Thyroid gland (tissue), 4 donors: ENCODE results near the gene CSAG1. TPM values are rescaled to one million over a fixed set of nuclear protein-coding genes. Genes with fewer than 3 reads are reported as not detected.
"Not testable (repeated sequence)": the region's sequence is repeated elsewhere in the genome, so short reads cannot be mapped to it uniquely, and the experiment has no call there.

ENCODE experiments used
- DNase-seq, 2 donors: peaks; one replicate each; pipeline ENCODE4 v3.0.0-alpha.2; 2019
- H3K27ac ChIP-seq, 3 donors: fragments of 200-600 bp; sonication (generic); 1 replicate in 2 of 3; 2 replicates in 1 of 3; pipeline ENCODE4 v1.5.1; 2016 to 2019; ENCODE audit warnings: mild to moderate bottlenecking in 1 of 3, moderate library complexity in 1 of 3
- H3K27me3 ChIP-seq: fragments of 200-600 bp; sonication (generic); one replicate; pipeline ENCODE4 v1.5.1; 2019
- H3K36me3 ChIP-seq, 2 donors: fragments of 200-600 bp; sonication (generic); one replicate each; pipeline ENCODE4 v1.5.1; 2016 to 2019
- H3K4me1 ChIP-seq, 2 donors: fragments of 200-600 bp; sonication (generic); one replicate each; pipeline ENCODE4 v1.5.1; 2017 to 2019
- H3K4me3 ChIP-seq, 3 donors: fragments of 200-600 bp; sonication (generic); replicated peaks in 1 of 3; 1 replicate in 2 of 3; 2 replicates in 1 of 3; pipeline ENCODE4 v1.5.1; 2016; ENCODE audit warnings: mild to moderate bottlenecking in 1 of 3
- H3K9me3 ChIP-seq: fragments of 200-600 bp; sonication (generic); one replicate; pipeline ENCODE4 v1.5.1; 2017
- CTCF ChIP-seq, 6 experiments: fragments of 200-600 bp in 3 of 6; fragments of 450-650 bp in 3 of 6; sonication (generic) in 3 of 6; IDR thresholded peaks; one replicate each; pipeline ENCODE4 v1.5.1; 2016 to 2019; ENCODE audit warnings: antibody characterized with exemption in 6 of 6, mild to moderate bottlenecking in 2 of 6, inconsistent platforms in 1 of 6, moderate library complexity in 1 of 6
- POLR2A ChIP-seq, 2 donors: fragments of 450-650 bp; IDR thresholded peaks; one replicate each; pipeline ENCODE4 v1.6.1; 2017; ENCODE audit warnings: antibody characterized with exemption in 2 of 2, mild to moderate bottlenecking in 2 of 2, moderate library complexity in 1 of 2
- WGBS, 2 donors: methylation state at CpG; one replicate each; pipeline ENCODE4 v1.1.5; 2017; 5-methylcytosine and 5-hydroxymethylcytosine counted together
- intact Hi-C: fragments of 100-400 bp; cut with DNase I; formaldehyde crosslinking; loops from one replicate; pipeline ENCODE4 v1.15.1; 2023
- total RNA-seq, 4 donors: library from RNA; depleted of rRNA; stranded (reverse); fragments of >200 nt; gene quantifications; one replicate each; pipeline ENCODE4 v1.2.3, GENCODE V29; 2016

The CSAG1 gene
- total RNA-seq, 4 donors from 2014 or later: not detected

GRCh38 chrX:152738560-152738959 lies 5.0 kb upstream of the CSAG1 start:
- Histone ChIP-seq H3K27me3 (no peaks in the 10 kb centered on the region), H3K27ac (no peak overlapping the region), H3K4me1 (no peaks in the 10 kb centered on the region), H3K9me3 (no peaks in the 10 kb centered on the region), H3K4me3 (no peak overlapping the region), H3K36me3 (no peaks in the 10 kb centered on the region)
- no peak for DNase-seq
- intact Hi-C loops: no loop called here
- WGBS, 2 donors: 94 to 95% methylated on average over 5 of the region's 5 CpGs
- no peak for TF ChIP-seq POLR2A (IDR thresholded peaks at IDR 0.05)
- TF ChIP-seq CTCF (IDR thresholded peaks at IDR 0.05): no peak

DNA sequence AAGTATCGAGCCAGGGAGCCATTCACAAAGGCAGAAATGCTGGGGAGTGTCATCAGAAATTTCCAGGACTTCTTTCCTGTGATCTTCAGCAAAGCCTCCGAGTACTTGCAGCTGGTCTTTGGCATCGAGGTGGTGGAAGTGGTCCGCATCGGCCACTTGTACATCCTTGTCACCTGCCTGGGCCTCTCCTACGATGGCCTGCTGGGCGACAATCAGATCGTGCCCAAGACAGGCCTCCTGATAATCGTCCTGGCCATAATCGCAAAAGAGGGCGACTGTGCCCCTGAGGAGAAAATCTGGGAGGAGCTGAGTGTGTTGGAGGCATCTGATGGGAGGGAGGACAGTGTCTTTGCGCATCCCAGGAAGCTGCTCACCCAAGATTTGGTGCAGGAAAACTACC lies 3.0 kb upstream of the CSAG1 start:
- H3K36me3 ChIP-seq, H3K4me3 ChIP-seq, H3K27me3 ChIP-seq, H3K4me1 ChIP-seq, DNase-seq, H3K27ac ChIP-seq, intact Hi-C loops, H3K9me3 ChIP-seq: not testable (repeated sequence)
- WGBS, 2 donors: 88 to 93% methylated on average over 6 to 10 of the region's 12 CpGs

GRCh38 chrX:152735860-152736511 lies 2.5 kb upstream of the CSAG1 start:
- Histone ChIP-seq H3K4me3 (no peak overlapping the region), H3K27ac (no peak overlapping the region), H3K27me3 (no peaks in the 10 kb centered on the region), H3K4me1 (no peaks in the 10 kb centered on the region), H3K9me3 (no peaks in the 10 kb centered on the region), H3K36me3 (no peaks in the 10 kb centered on the region)
- DNase-seq: no peak
- TF ChIP-seq POLR2A (IDR thresholded peaks at IDR 0.05) (no peak), CTCF (IDR thresholded peaks at IDR 0.05) (no peak)
- intact Hi-C loops: no loop called here
- 100% methylated on average over 2 of the region's 12 CpGs; no CpG with 5 or more reads in 1 of the 2 donors for WGBS, 2 donors

GRCh38 chrX:152735101-152735500 lies 1.6 kb upstream of the CSAG1 start:
- Histone ChIP-seq H3K4me1 (no peaks in the 10 kb centered on the region), H3K27me3 (no peaks in the 10 kb centered on the region)

GRCh38 chrX:152734143-152734858 lies 780 bp upstream of the CSAG1 start:
- H3K4me3 ChIP-seq, H3K36me3 ChIP-seq, H3K4me1 ChIP-seq, DNase-seq, H3K9me3 ChIP-seq, H3K27me3 ChIP-seq, intact Hi-C loops, H3K27ac ChIP-seq: not testable (repeated sequence)
- WGBS, 2 donors: 98 to 100% methylated on average over 2 to 8 of the region's 22 CpGs

More at GRCh38 chrX:152735101-152735500, 1.6 kb upstream of the CSAG1 start:
- Histone ChIP-seq H3K27ac (no peak overlapping the region), H3K36me3 (no peaks in the 10 kb centered on the region), H3K4me3 (no peak overlapping the region), H3K9me3 (no peaks in the 10 kb centered on the region)
- intact Hi-C loops: no loop called here
- DNase-seq: no peak
- no peak for TF ChIP-seq POLR2A (IDR thresholded peaks at IDR 0.05)
- no peak for TF ChIP-seq CTCF (IDR thresholded peaks at IDR 0.05)
- no CpG with 5 or more reads among the region's 2 CpGs for WGBS, 2 donors

DNA sequence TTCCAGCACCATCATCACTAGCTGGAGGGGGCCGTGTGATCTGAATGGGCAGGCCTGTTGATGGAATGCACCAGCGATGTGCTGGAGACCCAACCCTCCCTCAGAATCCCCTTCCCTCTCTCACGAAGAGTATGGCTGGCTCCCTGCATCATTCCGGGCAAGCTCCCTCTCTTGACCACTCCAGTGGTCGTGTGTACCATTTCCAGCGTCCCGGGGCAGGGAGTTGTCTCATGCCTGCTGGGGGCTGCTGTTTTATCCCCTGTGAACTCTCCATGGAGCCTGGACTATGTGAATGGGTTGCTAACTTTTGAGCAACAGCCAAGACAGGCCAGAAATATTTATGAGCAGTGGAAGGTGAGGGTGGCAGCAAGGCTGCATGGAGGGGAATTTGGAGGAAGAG lies 8.1 kb downstream of the CSAG1 start:
- intact Hi-C loops: no loop called here
- H3K9me3 ChIP-seq: no peaks in the 10 kb centered on the region
- DNase-seq: no peak
- no peaks in the 10 kb centered on the region for H3K27me3 ChIP-seq
- H3K4me1 ChIP-seq: no peaks in the 10 kb centered on the region
- TF ChIP-seq CTCF (IDR thresholded peaks at IDR 0.05): no peak
- no peak for TF ChIP-seq POLR2A (IDR thresholded peaks at IDR 0.05)
- WGBS, 2 donors: 67 to 73% methylated on average over 3 to 7 of the region's 7 CpGs
- no peak overlapping the region for H3K4me3 ChIP-seq
- H3K27ac ChIP-seq: no peak overlapping the region
- no peaks in the 10 kb centered on the region for H3K36me3 ChIP-seq

DNA sequence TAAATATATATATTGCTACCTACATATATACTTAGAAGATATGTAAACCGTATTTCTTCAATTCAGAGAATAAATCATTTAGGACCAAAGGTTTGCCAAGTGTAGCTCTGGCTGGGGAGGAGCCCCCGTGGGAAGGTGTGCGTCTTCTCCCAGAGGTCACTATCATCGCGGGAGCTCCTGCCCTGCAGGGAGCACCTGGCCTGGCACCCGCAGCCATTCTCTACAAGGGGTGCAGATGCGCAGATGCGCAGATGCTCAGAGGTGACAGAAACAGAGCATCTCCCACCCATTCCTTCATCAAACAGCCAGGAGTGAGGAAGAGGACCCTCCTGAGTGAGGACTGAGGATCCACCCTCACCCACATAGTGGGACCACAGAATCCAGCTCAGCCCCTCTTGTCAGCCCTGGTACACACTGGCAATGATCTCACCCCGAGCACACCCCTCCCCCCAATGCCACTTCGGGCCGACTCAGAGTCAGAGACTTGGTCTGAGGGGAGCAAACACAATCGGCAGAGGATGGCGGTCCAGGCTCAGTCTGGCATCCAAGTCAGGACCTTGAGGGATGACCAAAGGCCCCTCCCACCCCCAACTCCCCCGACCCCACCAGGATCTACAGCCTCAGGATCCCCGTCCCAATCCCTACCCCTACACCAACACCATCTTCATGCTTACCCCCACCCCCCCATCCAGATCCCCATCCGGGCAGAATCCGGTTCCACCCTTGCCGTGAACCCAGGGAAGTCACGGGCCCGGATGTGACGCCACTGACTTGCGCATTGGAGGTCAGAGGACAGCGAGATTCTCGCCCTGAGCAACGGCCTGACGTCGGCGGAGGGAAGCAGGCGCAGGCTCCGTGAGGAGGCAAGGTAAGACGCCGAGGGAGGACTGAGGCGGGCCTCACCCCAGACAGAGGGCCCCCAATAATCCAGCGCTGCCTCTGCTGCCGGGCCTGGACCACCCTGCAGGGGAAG lies 19.4 kb downstream of the CSAG1 start, which contains the start of gene MAGEA2B:
MAGEA2B (plus strand) TSS at position 814 of the 973 bp plus-strand sequence. CDS start 2,479 bp downstream, outside the sequence.
- intact Hi-C loops, H3K36me3 ChIP-seq, H3K27me3 ChIP-seq, H3K9me3 ChIP-seq, DNase-seq, H3K4me1 ChIP-seq, H3K27ac ChIP-seq, H3K4me3 ChIP-seq: not testable (repeated sequence)
- WGBS, 2 donors: no CpG with 5 or more reads among the region's 35 CpGs

DNA sequence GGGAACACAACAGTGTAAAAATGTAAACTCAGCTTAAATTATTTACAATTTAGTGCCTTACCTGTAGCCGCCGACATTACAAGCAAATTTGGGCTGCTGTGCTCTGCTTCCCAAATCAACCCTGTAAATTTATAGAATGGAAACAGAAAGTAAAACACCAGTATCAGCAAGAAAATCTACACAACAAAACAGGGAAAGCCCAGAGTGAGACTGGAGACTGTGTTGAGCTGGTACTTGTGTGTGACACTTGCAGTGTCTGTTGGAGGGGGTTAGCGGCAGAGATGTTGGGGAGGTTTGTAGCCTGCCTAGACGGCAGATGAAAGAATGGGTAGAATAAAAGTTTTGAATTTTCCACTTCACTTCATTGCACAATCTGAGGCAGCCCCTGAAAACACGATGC lies 20.3 kb downstream of the CSAG1 start:
- H3K27ac ChIP-seq, H3K4me3 ChIP-seq, intact Hi-C loops, DNase-seq, H3K9me3 ChIP-seq, H3K27me3 ChIP-seq, H3K4me1 ChIP-seq, H3K36me3 ChIP-seq: not testable (repeated sequence)
- WGBS, 2 donors: no CpG with 5 or more reads among the region's 5 CpGs
